HEK293 (cell line): ENCODE measurements around the gene RFPL1.
"Not testable (repeated sequence)": the region's sequence is repeated elsewhere in the genome, so short reads cannot be mapped to it uniquely, and the experiment has no call there.

Experiments
- CTCF ChIA-PET: fragments of 350-600 bp; formaldehyde crosslinking; extraction: SDS; loops from one replicate; lab custom pipeline; 2021; ENCODE audit warnings: antibody characterized with exemption; lab: Yijun Ruan, JAX
- POLR2A ChIA-PET: fragments of 300-600 bp; formaldehyde crosslinking; extraction: SDS; loops from one replicate; lab custom pipeline; 2020; ENCODE audit warnings: antibody characterized with exemption, inconsistent platforms; lab: Yijun Ruan, JAX
- H3K27ac ChIP-seq: fragments of 200-500 bp; sonication (Bioruptor generic); 2 replicates; pipeline ENCODE4 v1.5.1; 2014; ENCODE audit warnings: low read depth, low read length, control low read depth, inconsistent platforms; ENCODE audit errors: extremely low read depth
- H3K36me3 ChIP-seq, 2 experiments: fragments of 200-500 bp in 1 of 2; sonication (Bioruptor generic) in 1 of 2; 1 replicate in 1 of 2; 2 replicates in 1 of 2; pipeline ENCODE4 v1.5.1; 2014 to 2017; ENCODE audit warnings: inconsistent platforms in 2 of 2, low read length in 2 of 2; ENCODE audit not compliant: control insufficient read depth in 2 of 2, insufficient read depth in 1 of 2
- H3K4me1 ChIP-seq: fragments of 200-500 bp; sonication (Bioruptor generic); 2 replicates; pipeline ENCODE4 v1.5.1; 2014; ENCODE audit warnings: mild to moderate bottlenecking, low read length, inconsistent platforms; ENCODE audit not compliant: control insufficient read depth, insufficient read depth
- H3K4me3 ChIP-seq: 2 replicates; pipeline ENCODE4 v1.5.1; 2011; ENCODE audit warnings: low read depth, mild to moderate bottlenecking, control low read depth, low read length, moderate library complexity
- H3K9me3 ChIP-seq: fragments of 200-500 bp; sonication (Bioruptor generic); 2 replicates; pipeline ENCODE4 v1.5.1; 2014; ENCODE audit warnings: low read depth, low read length, inconsistent platforms; ENCODE audit not compliant: control insufficient read depth, insufficient read depth
- AEBP2 ChIP-seq: fragments of 450-650 bp; formaldehyde crosslinking; IDR thresholded peaks from 2 replicates; pipeline ENCODE4 v1.5.1; 2016; ENCODE audit warnings: missing biosample characterization, missing genetic modification characterization, borderline replicate concordance
- MYNN ChIP-seq: fragments of 450-650 bp; formaldehyde crosslinking; IDR thresholded peaks from 2 replicates; pipeline ENCODE4 v1.5.1; 2016; ENCODE audit warnings: missing biosample characterization, missing genetic modification characterization, borderline replicate concordance
- ZBTB1 ChIP-seq: fragments of 450-650 bp; formaldehyde crosslinking; IDR thresholded peaks from 2 replicates; pipeline ENCODE4 v1.5.1; 2016; ENCODE audit warnings: missing biosample characterization, missing genetic modification characterization
- ZBTB26 ChIP-seq: fragments of 450-650 bp; formaldehyde crosslinking; optimal IDR thresholded peaks from 2 replicates; pipeline ENCODE3; 2016; ENCODE audit warnings: missing biosample characterization, mild to moderate bottlenecking, missing genetic modification characterization
- ZFP37 ChIP-seq: fragments of 450-650 bp; formaldehyde crosslinking; IDR thresholded peaks from 2 replicates; pipeline ENCODE4 v1.5.1; 2016; ENCODE audit warnings: missing biosample characterization, missing genetic modification characterization
- ZNF157 ChIP-seq: fragments of 450-650 bp; formaldehyde crosslinking; IDR thresholded peaks from 2 replicates; pipeline ENCODE4 v1.5.1; 2016; ENCODE audit warnings: missing biosample characterization, missing genetic modification characterization
- ZNF501 ChIP-seq: fragments of 450-650 bp; formaldehyde crosslinking; IDR thresholded peaks from 2 replicates; pipeline ENCODE4 v1.5.1; 2016; ENCODE audit warnings: missing biosample characterization, missing genetic modification characterization
- ZNF654 ChIP-seq: fragments of 450-650 bp; formaldehyde crosslinking; IDR thresholded peaks from 2 replicates; pipeline ENCODE4 v1.5.1; 2016; ENCODE audit warnings: low read depth, missing biosample characterization, missing genetic modification characterization
- ZNF707 ChIP-seq: fragments of 450-650 bp; formaldehyde crosslinking; IDR thresholded peaks from 2 replicates; pipeline ENCODE4 v1.5.1; 2016; ENCODE audit warnings: missing biosample characterization, missing genetic modification characterization
- ZNF785 ChIP-seq: fragments of 450-650 bp; formaldehyde crosslinking; IDR thresholded peaks from 2 replicates; pipeline ENCODE4 v1.5.1; 2016; ENCODE audit warnings: missing biosample characterization, missing genetic modification characterization
- ZNF792 ChIP-seq: fragments of 450-650 bp; formaldehyde crosslinking; IDR thresholded peaks from 2 replicates; pipeline ENCODE4 v1.5.1; 2016; ENCODE audit warnings: missing biosample characterization, missing genetic modification characterization
- ZNF830 ChIP-seq: fragments of 450-650 bp; IDR thresholded peaks from 2 replicates; pipeline ENCODE4 v1.5.0; 2018; ENCODE audit warnings: missing biosample characterization, missing genetic modification characterization, low read depth, mild to moderate bottlenecking, moderate library complexity
- TF ChIP-seq, protein P1 (sequence below): IDR thresholded peaks from 2 replicates; pipeline ENCODE4 v1.6.1; 2011; ENCODE audit warnings: mild to moderate bottlenecking, low read depth, low read length, borderline replicate concordance
- TF ChIP-seq, protein P2 (sequence below): fragments of 450-650 bp; formaldehyde crosslinking; IDR thresholded peaks from 2 replicates; pipeline ENCODE4 v1.5.1; 2016; ENCODE audit warnings: missing biosample characterization, missing genetic modification characterization
- TF ChIP-seq, protein P3 (sequence below): fragments of 450-650 bp; formaldehyde crosslinking; IDR thresholded peaks from 2 replicates; pipeline ENCODE4 v1.5.1; 2017; ENCODE audit warnings: missing biosample characterization, missing genetic modification characterization

RFPL1 gene

GRCh38 chr22:29408940-29409339, 29.4 kb upstream of the RFPL1 start (continued):
- TF ChIP-seq ZBTB26 = no peak
- TF ChIP-seq, protein P1, sequence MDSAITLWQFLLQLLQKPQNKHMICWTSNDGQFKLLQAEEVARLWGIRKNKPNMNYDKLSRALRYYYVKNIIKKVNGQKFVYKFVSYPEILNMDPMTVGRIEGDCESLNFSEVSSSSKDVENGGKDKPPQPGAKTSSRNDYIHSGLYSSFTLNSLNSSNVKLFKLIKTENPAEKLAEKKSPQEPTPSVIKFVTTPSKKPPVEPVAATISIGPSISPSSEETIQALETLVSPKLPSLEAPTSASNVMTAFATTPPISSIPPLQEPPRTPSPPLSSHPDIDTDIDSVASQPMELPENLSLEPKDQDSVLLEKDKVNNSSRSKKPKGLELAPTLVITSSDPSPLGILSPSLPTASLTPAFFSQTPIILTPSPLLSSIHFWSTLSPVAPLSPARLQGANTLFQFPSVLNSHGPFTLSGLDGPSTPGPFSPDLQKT = no peak
- no peak for TF ChIP-seq ZBTB1 (tag by site-specific recombination)
- TF ChIP-seq ZNF785 (tag by site-specific recombination) = no peak
- TF ChIP-seq ZNF792 (tag by site-specific recombination) = no peak
- TF ChIP-seq ZNF157 (tag by site-specific recombination) = no peak
- TF ChIP-seq ZFP37 (tag by site-specific recombination) = no peak
- TF ChIP-seq, protein P2, sequence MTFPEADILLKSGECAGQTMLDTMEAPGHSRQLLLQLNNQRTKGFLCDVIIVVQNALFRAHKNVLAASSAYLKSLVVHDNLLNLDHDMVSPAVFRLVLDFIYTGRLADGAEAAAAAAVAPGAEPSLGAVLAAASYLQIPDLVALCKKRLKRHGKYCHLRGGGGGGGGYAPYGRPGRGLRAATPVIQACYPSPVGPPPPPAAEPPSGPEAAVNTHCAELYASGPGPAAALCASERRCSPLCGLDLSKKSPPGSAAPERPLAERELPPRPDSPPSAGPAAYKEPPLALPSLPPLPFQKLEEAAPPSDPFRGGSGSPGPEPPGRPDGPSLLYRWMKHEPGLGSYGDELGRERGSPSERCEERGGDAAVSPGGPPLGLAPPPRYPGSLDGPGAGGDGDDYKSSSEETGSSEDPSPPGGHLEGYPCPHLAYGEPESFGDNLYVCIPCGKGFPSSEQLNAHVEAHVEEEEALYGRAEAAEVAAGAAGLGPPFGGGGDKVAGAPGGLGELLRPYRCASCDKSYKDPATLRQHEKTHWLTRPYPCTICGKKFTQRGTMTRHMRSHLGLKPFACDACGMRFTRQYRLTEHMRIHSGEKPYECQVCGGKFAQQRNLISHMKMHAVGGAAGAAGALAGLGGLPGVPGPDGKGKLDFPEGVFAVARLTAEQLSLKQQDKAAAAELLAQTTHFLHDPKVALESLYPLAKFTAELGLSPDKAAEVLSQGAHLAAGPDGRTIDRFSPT (tag by site-specific recombination) = no peak
- TF ChIP-seq, protein P3, sequence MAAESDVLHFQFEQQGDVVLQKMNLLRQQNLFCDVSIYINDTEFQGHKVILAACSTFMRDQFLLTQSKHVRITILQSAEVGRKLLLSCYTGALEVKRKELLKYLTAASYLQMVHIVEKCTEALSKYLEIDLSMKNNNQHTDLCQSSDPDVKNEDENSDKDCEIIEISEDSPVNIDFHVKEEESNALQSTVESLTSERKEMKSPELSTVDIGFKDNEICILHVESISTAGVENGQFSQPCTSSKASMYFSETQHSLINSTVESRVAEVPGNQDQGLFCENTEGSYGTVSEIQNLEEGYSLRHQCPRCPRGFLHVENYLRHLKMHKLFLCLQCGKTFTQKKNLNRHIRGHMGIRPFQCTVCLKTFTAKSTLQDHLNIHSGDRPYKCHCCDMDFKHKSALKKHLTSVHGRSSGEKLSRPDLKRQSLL (tag by site-specific recombination) = no peak
- no peak for TF ChIP-seq AEBP2 (tag by site-specific recombination)
- no peak for TF ChIP-seq ZNF501 (tag by site-specific recombination)
- TF ChIP-seq MYNN (tag by site-specific recombination) = no peak
- no peak for TF ChIP-seq ZNF830 (tag by site-specific recombination)
- TF ChIP-seq ZNF707 (tag by site-specific recombination) = no peak
- TF ChIP-seq, all 188 proteins: peak for 0

GRCh38 chr22:29411569-29412211, 26.7 kb upstream of the RFPL1 start:
- H3K27ac ChIP-seq, H3K4me3 ChIP-seq, H3K9me3 ChIP-seq, H3K4me1 ChIP-seq, POLR2A ChIA-PET, H3K36me3 ChIP-seq: not testable (repeated sequence)
- CTCF ChIA-PET = interaction anchor here (0.6 to 1.6 kb wide), 7 partner anchors 10 to 22 kb away, joined by 3 to 8 read pairs (median 4); no protein-coding TSS in a partner anchor

DNA sequence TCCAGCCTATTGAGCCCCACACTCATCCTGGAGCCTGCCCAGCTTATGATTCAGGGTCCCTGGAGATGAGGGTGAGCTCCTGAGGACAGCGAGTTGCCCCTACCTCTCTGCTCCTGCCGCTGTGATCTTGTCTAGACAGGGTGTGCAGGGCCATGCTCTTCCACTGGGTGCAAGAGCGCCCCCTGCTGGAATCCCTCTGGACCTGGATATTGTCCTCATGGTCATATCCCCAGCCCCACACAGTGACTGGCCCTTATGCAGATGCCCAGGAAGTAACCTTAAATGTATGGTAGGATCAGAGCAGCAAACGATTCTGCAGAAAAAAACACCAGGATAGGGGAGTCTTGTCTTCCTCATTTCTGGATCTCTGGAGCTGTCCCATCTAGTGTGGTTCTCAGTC, 25.6 kb upstream of the RFPL1 start:
- H3K4me1 ChIP-seq, POLR2A ChIA-PET, H3K4me3 ChIP-seq, H3K27ac ChIP-seq, H3K36me3 ChIP-seq, H3K9me3 ChIP-seq: not testable (repeated sequence)
- CTCF ChIA-PET = interaction anchor here (0.6 to 1.6 kb wide), 21 partner anchors 8 to 626 kb away, joined by 3 to 8 read pairs (median 3); partner anchors contain the start of gene AP1B1
- TF ChIP-seq ZNF654 (tag by site-specific recombination) = peak; percentile 31

DNA sequence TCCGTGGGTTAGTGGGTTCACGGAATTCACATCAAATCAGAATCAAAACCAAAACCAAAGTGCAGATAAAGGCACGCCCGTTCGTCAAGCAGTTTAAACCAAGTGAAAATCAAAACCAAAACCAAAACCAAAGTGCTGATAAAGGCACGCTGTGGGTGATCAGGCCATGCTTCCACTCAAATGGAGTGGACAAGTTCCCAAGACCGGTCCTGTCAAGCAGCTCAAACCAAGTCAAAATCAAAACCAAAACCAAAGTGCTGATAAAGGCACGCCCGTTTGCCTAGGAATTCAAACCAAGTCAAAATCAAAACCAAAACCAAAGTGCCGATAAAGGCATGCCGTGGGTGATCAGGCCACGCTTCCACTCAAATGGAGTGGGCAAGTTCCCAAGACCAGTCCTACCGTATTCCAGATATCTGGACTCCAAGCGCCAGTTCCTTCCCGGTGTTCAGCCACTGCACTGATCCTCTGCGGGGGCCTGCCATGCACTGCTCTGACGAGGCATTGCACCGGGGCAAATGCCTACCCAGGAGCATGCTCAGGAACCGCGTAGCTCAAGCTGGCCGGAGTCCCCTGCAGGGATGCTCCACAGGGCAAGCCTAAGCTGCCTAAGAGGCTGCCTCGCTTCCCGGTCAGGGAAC, 23.3 kb upstream of the RFPL1 start:
- H3K4me1 ChIP-seq, POLR2A ChIA-PET, H3K9me3 ChIP-seq, H3K4me3 ChIP-seq, H3K27ac ChIP-seq, H3K36me3 ChIP-seq: not testable (repeated sequence)
- CTCF ChIA-PET = interaction anchor here (0.7 kb wide), 3 partner anchors 70 to 174 kb away, joined by 3 to 4 read pairs (median 3); no protein-coding TSS in a partner anchor
